ENCODE results near the gene SLC24A4.

Gene SLC24A4

GRCh38 chr14:92447416-92448197, 124.6 kb downstream of the SLC24A4 start:
- TF ChIP-seq CTCF (IDR thresholded peaks at IDR 0.05; ENCODE audit: borderline replicate concordance, insufficient read depth, low read depth, low read length): no peak
- no peak overlapping the region for H3K4me3 ChIP-seq (ENCODE audit: low read depth, low read length)

- TF ChIP-seq CTCF (IDR thresholded peaks at IDR 0.05; ENCODE audit: borderline replicate concordance, insufficient read depth, low read depth, low read length): no peak
- H3K4me3 ChIP-seq (ENCODE audit: low read depth, low read length): no peak overlapping the region
These were observed 125.8 kb downstream of the SLC24A4 start for GRCh38 chr14:92448786-92449185.

GRCh38 chr14:92449404-92450181, 126.6 kb downstream of the SLC24A4 start:
- no peak for TF ChIP-seq CTCF (IDR thresholded peaks at IDR 0.05; ENCODE audit: borderline replicate concordance, insufficient read depth, low read depth, low read length)
- no peak overlapping the region for H3K4me3 ChIP-seq (ENCODE audit: low read depth, low read length)

- no peak for TF ChIP-seq CTCF (IDR thresholded peaks at IDR 0.05; ENCODE audit: borderline replicate concordance, insufficient read depth, low read depth, low read length)
- H3K4me3 ChIP-seq (ENCODE audit: low read depth, low read length): no peak overlapping the region
These were observed 127.5 kb downstream of the SLC24A4 start for GRCh38 chr14:92450351-92451070.

- no peak for TF ChIP-seq CTCF (IDR thresholded peaks at IDR 0.05; ENCODE audit: borderline replicate concordance, insufficient read depth, low read depth, low read length)
These were observed 128.3 kb downstream of the SLC24A4 start for GRCh38 chr14:92451245-92451644.

GRCh38 chr14:92451755-92452154, 128.8 kb downstream of the SLC24A4 start:
- H3K4me3 ChIP-seq (ENCODE audit: low read depth, low read length): no peak overlapping the region
- TF ChIP-seq CTCF (IDR thresholded peaks at IDR 0.05; ENCODE audit: borderline replicate concordance, insufficient read depth, low read depth, low read length): no peak

More at GRCh38 chr14:92451245-92451644, 128.3 kb downstream of the SLC24A4 start:
- H3K4me3 ChIP-seq (ENCODE audit: low read depth, low read length): no peak overlapping the region
